Stimulated activated CD4-positive, alpha-beta T cell treated with anti-CD3 and anti-CD28 coated beads, Interleukin-15, amount 100 ng/mL, for 48 hours (primary cell): ENCODE results near the gene TRIM6.
"Not testable (repeated sequence)": the region's sequence is repeated elsewhere in the genome, so short reads cannot be mapped to it uniquely, and the experiment has no call there.

Experiments used
- DNase-seq, 2 donors: peaks; one replicate each; pipeline ENCODE4 v3.0.0-alpha.2; 2020; ENCODE audit warnings: low read depth in 2 of 2

TRIM6 gene, protein sequence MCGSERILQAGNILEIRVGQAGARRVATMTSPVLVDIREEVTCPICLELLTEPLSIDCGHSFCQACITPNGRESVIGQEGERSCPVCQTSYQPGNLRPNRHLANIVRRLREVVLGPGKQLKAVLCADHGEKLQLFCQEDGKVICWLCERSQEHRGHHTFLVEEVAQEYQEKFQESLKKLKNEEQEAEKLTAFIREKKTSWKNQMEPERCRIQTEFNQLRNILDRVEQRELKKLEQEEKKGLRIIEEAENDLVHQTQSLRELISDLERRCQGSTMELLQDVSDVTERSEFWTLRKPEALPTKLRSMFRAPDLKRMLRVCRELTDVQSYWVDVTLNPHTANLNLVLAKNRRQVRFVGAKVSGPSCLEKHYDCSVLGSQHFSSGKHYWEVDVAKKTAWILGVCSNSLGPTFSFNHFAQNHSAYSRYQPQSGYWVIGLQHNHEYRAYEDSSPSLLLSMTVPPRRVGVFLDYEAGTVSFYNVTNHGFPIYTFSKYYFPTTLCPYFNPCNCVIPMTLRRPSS

DNA sequence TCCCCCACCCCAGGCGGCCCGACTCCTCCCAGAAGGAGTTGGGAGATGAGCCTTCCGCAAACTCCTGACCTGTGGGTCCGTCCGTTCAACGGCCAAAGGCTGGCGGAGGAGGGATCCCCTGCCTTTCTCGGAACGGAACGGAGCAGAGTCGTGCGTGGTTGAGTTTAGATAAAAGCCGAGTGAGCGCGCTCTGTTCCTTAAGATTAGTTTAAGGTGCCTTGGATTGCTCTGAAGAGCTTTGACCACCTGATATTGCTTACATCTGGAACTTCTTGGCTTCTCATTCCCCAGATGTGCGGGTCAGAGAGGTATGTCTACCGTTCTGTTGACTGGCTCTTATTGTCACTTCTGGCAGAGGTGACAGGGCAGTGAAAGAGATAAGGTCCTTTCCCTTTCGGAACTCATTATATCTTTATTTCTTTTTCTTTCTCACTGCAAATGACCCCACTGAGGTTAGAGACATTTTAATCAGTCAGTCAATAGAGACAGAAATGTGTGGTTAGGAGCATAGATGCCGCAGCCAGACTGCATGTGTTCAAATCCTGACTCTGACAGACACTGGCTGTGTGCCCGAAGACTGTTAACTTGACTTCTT, at the start of gene TRIM6:
TRIM6 (plus strand) TSS at position 31 of the 595 bp plus-strand sequence; CDS start at position 292, 261 bp downstream.
- DNase-seq = no peak

DNA sequence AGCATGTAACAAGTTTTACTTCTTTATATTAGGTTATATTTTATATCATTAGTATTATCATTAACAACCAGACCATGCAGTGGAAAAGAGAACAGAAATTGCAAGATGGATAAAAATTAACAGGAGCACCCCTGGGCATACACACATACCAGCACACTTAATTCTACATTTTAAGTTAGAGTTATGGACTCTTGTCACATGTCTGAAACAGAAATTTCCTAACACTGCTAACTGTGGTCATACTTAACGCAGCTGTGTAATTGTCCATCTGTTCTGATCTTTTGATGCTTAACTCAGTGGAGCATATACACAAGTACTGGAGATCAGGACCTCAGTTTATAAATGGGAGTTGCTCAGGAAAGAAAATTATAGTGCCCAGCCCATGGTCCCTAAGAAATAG, 48.5 kb upstream of the TRIM6 start:
- no peak for DNase-seq

DNA sequence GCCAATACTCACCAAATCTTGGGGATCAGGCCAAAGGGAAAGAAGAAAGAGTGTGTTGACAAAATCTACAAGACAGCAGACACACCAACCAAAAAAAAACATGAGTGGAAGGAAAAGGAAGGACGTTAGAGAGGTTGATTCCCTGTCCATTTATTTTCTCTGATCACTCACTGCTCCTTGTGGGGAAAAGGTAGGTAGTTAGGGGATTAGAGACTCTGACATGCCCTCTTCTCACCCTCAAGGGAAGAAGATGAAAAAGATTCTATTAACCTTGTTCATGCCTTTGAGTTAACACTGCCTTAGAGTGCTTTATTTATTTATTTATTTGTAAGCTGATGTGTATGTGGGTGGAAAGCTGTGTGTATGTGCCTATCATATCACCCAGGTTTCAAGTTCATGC, 48.0 kb upstream of the TRIM6 start, which contains the start of gene OR52H1:
OR52H1 (minus strand) TSS at position 101 of the 400 bp plus-strand sequence. CDS start 3,035 bp downstream, outside the sequence.
- DNase-seq = no peak

DNA sequence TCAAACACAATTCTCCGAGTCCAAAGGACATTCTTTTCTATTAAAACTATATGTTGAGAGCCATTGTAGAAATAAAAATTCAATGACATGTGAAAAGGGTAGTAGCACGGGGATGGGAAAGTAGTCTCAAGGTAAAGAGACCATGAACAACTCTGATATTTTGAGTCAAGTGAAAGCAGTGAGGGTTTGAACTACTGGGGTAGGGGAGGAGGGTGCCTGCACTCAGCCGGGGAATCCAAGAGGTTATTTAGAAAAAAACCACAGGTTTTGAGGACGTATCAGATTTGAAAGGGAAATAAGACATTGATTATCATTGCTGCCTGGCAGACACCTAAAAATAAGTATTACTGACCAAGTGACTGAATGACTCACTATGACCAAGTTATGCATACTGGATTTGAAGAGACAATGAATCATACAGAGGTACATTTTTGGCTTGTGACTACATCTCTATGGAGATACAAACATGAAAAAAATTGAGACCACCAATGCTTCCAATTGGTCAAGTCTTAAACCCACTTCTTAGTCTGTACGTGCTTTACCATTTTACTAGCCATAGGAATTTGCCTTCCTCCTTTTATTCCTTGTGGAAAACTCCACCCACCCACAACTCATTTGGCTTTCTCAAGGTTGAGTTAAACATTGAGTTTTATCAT, 45.9 kb upstream of the TRIM6 start:
- no peak for DNase-seq

DNA sequence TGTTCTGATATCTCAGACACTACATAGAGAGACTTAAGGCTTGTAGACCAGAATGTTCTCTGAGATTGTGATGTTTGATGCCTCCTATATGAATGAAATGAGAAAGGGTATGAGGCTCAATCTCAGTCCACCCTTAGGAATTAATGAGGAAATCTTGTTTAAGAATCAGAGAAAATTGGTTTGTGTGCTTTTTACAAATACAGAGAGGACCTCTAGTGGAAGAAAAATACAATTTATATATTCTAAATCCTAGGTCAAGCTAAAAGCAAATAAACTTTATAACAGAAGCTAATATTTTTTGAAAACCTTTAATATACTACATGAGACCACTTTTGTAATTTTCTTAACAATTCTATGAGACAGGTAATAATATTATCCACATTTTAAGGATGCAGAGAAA, 43.1 kb upstream of the TRIM6 start:
- DNase-seq = no peak

DNA sequence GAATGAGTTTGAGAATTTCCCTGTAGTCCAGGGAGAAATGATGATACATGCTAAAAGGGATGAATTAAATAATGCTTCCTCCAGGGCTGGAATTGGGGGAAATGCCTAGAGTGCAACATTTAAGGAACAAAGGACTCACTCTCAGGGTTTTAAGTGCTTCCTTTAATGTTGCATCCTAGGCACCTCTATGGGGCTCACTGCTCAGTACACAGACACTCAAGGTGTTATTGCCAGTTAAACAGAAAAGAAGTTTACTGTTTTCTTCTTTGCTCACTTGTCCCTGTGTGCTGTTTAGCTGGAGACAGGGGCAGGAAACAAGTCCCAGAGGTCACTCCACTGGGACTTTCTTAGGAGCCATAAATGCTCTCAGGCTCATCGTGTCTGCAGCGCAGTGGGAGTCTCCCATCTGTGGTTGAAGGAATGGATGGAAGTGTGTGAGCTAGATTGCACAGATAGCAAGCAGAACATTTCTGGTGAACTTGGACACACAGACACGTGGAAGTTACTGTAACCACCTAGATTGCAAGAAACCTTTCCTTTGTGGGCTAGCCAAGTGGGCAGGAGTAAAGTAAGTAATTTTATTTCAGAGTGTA, 39.7 kb upstream of the TRIM6 start:
- DNase-seq = no peak

DNA sequence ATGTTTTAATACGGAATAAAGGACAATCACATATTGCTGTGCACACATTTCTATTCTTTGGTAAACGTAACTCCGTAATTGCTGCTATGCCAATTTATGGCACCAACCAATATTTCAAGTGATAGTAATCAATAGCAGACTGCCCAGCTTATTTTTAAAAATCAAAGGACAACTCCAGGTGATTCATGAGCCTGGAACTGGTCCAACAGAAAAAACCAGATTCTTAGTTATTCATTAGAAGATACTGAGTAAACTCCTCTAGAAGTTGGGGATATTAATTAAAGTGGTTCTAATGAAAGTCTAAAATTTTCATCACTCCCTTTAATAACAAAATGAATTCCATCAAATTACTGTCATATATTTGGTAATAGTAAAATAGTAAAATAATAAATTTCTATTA, 38.7 kb upstream of the TRIM6 start:
- DNase-seq = no peak

DNA sequence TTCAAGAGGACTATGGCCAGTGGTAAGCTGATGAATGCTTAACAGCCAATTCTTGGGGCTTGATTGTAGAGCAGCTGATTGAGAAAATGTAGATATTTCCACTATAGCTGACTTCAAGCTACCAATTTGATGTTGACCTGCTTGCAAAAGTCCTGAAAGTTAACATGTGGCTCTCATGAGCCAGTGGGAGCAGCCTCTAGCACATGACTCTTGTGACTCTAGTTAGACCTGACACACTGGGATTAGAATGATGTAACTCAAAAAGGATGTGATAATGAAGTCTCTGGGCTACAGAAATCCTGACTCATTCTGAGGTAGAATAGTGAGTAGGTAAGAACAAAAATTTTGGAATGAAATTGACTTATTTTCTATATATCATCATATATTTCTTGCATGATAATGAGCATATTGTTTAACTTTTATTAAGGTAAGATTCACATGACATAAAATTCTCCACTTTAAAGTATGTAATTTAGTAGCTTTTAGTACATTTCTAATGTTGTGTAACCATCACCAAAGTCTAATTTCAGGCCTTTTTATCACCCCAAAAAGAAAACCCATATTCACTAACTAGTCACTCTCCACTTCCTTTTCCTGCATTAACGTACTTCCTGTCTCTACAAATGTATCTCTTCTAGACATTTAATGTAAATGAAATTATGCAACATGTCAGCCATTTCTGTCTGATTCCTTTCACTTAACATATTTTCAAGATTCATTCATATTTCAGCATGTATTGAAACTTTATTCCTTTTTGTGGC, 32.0 kb upstream of the TRIM6 start:
- DNase-seq = no peak

DNA sequence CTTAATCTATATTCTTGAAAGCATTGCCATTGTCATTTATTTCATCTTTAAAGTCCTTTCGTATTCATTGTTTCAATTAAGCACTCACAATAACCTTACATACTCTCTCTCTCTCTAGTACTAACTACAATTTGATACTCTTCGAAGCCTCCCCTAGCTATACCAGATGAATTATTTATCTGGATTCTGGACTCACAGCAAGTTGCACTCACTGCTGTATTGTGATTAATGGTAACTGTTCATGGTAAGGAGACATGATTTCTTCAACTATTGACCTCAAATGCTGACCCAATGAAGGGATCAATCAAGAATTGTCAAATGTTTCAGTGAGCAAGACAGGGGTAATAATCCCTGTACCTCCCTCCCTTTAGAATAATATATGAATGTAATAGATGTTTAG, 21.8 kb upstream of the TRIM6 start:
- no peak for DNase-seq

DNA sequence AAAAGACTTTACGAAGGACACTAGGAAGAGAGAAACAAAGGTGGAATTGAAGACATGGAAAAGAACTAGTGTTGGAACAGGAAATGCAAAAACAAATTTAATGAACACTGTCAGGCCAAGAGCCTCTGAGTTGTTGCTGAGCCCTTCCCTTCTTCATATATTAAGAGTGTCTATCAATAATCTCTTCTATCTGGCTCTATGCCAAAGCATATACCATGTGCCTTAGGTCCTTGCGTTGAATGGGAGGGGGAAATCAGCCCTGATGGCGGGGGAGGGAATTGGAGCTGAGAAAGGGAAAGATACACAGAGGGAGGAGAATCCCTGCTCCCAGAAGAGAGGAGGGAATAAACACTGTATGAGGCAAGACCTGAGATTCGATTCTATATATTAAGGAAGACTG, 21.3 kb upstream of the TRIM6 start:
- no peak for DNase-seq

DNA sequence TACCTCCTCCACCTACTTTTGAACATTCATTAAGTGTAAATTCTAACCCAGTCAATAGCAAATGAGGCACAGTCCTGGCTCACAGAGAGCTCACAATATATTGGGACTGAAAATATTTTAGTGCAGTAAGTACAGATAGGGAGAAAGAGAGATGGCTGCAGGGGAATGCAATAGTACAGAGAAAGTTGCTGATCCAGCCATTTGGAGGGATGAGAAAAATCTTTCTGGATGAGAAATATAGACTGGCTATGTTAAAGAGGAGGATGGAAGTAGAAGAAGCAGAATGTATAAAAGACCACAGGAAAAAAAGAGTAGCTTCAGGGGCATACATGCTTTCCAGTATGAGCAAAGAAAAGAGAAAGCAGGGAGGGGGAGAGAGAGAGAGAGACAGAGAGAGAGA, 19.3 kb upstream of the TRIM6 start:
- no peak for DNase-seq

DNA sequence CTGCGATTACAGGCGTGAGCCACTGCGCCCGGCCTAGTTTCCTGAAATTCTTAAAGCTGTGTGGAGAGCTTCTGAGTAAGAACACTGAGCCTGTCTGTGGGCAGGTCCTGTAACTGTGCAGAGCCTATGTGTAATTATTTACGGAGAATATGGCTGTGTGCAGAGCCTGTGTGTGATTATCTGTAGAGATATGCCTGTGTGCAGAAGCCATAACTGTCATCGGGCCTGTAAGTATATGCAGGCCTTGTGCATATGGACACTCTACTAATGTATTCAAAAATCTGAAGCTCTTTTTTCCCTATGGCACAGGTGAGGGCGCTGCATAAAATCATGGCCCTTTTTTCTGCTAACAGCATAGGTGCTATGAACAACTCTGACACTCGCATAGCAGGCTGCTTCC, 15.9 kb upstream of the TRIM6 start, which contains the start of gene OR52B6:
OR52B6 (plus strand) TSS at position 301 of the 400 bp plus-strand sequence; CDS start at position 301, 0 bp downstream.
- DNase-seq = no peak

DNA sequence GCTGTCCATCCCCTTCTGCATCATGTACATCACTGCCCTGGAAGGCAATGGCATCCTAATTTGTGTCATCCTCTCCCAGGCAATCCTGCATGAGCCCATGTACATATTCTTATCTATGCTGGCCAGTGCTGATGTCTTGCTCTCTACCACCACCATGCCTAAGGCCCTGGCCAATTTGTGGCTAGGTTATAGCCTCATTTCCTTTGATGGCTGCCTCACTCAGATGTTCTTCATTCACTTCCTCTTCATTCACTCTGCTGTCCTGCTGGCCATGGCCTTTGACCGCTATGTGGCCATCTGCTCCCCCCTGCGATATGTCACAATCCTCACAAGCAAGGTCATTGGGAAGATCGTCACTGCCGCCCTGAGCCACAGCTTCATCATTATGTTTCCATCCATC, 15.4 kb upstream of the TRIM6 start:
- no peak for DNase-seq

DNA sequence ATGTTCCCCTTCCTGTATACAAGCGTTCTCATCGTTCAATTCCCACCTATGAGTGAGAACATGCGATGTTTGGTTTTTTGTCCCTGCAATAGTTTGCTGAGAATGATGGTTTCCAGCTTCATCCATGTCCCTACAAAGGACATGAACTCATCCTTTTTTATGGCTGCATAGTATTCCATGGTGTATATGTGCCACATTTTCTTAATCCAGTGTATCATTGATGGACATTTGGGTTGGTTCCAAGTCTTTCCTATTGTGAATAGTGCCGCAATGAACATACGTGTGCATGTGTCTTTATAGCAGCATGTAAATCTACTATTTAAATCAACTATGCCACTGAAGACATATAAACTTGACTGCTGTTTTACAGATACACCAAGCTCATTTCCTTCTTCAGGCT, 12.0 kb upstream of the TRIM6 start:
- DNase-seq = not testable (repeated sequence)

DNA sequence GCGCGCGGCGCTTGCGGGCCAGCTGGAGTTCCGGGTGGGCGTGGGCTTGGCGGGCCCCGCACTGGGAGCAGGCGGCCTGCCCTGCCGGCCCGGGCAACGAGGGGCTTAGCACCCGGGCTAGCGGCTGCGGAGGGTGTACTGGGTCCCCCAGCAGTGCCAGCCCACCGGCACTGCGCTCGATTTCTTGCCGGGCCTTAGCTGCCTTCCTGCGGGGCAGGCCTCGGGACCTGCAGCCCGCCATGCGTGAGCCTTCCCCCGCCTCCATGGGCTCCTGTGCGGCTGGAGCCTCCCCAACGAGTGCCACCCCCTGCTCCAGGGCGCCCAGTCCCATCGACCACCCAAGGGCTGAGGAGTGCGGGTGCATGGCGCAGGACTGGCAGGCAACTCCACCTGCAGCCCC, 6.5 kb upstream of the TRIM6 start:
- DNase-seq = not testable (repeated sequence)

DNA sequence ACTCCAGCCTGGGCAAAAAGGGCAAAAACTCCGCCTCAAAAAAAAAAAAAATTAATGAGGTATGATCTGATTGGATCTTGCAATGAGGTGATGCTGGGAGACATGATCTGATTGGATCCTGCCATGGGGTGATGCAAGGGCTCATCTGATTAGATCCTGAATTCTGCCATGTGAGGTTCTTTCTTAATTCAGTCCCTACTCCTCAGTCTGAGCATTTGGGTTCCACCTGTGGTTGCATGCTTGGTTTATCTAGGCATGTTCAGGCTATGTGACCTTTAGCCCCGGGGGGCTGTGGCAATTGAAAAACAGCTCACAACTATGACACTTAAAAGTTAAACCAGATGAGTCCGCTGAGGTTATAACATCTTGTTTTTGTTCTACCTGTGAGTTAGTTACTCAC, 4.8 kb upstream of the TRIM6 start:
- no peak for DNase-seq

DNA sequence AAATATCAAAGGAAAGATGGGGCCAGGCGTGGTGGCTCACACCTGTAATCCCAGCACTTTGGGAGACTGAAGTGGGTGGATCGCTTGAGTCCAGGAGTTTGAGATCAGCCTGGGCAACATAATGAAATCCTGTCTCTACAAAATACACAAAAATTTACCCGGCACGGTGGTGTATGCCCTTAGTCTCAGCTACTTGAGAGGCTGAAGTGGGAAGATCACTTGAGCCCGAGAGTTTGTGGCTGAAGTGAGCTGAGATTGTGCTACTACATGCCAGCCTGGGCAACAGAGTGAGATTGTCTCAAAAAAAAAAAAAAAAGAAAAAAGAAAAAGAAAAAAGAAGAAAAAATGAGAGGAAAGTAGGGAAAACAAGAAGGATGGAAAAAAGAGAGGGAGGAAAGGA, 3.8 kb upstream of the TRIM6 start:
- DNase-seq = no peak

DNA sequence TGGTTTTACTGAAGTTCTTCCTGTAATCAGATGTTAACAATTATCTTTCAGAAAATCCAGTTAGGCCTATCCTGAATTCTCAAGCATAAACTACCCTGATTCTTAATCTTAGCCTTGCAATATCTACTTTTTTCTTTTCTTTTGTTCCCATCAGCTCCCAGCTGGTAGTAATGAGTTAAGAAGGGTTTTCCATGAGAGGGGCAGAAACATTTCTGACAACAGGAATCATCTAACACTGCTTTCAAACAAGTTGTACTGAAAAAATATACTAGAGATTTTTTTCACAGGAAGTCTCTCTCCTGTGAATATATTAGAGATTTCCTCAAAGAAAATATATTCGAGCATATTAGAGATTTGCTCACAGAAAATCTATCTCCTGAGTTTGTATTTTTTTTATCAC, 3.3 kb upstream of the TRIM6 start:
- DNase-seq = no peak

DNA sequence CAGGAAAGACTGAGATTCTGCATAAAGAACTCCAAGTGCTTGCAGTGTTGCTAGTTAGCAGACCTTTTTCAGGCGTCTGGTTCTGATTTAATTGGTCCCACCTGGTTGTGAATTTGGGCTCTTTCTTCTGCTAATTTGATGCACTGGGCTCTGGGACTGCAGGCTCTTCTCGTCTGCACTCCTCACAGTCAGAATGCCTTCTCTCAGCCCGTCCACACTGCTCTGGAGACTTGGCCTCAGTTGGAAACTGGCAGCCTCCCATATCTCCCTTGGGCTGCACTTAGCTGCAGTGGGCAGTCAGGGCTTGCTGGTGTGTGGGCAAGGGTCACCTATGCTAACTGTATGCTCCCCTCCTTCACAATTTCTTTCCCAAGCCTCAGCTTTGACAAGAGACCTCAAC, 1.5 kb downstream of the TRIM6 start:
- no peak for DNase-seq

DNA sequence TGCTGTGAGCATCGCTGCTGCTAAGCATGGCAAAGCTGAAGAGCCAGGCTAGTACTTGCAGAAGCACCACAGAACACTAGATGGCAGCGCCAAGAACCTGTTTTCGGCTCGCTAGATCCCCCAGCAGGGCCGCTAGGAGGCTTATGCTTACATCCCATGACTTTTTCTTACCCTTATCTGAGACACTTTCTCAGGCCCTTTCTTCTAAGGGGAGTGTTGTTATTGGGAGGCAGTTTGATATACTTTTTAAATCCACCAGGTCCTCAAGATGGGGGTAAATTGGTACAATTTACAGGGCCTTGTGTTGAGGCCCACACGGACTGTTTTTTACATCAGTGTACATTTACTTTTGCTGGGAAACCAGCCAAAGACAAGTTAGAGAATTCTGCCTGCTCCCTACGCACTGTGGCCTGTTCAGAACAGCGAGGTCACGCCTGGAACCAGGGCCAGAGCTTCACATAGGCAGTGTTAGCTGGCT, 4.0 kb downstream of the TRIM6 start:
- DNase-seq = peak; percentile 34 to 42

DNA sequence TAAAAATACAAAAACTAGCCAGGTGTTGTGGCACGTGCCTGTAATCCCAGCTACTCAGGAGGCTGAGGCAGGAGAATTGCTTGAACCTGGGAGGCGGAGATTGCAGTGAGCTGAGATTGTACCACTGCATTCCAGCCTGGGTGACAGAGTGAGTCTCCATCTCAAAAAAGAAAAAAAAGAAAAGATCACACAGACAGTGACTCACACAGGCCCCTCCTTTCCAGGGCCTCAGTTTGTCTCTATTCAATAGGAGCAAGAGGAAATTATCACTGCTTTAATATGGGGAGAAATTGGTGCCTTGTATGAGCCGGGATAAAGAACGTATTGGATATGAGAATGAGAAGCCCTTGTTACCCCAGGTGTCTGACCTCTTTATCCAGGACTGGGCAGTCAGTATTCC, 6.4 kb downstream of the TRIM6 start:
- DNase-seq = not testable (repeated sequence)
